ENCODE data around the gene YJU2. TPM values are rescaled to one million over a fixed set of nuclear protein-coding genes. Genes with fewer than 3 reads are reported as not detected.
"Not testable (repeated sequence)": the region's sequence is repeated elsewhere in the genome, so short reads cannot be mapped to it uniquely, and the experiment has no call there.

Gene YJU2
- total RNA-seq, 1 donor from 2014 or later: 40.6 TPM

DNA sequence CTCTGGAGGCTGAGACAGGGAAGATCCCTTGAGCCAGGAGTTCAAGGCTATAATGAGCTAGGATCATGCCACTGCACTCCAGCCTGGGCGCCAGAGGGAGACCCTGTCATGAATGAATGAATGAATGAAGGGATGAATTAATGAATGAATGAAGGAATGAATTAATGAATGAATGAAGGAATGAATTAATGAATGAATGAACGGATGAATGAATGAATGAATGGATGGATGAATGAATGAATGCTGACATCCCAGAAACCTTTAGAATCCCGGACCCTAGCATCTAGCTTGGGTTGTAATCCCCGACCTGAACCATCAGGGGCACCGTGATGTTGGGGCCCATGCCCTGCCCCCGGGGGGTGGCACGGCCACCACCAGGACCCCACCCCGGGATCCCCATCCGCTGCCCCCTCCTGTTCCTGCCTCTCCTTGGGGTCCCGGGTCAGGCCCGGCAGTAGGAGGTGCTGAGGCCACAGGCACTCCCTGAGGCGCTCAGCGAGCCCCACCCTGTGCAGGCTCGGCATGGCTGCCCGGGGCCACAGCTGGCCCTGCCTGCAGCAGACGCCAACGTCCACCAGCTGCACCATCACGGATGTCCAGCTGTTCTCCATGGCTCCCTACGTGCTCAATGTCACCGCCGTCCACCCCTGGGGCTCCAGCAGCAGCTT lies 14.1 kb upstream of the YJU2 start:
- Mint-ChIP-seq H3K36me3 (ENCODE audit: low read depth) (peaks cover 6% of the 10 kb centered on the region), H3K27ac (no peak overlapping the region), H3K4me3 (no peak overlapping the region), H3K4me1 (ENCODE audit: low read depth) (peaks cover 5% of the 10 kb centered on the region), H3K9me3 (no peaks in the 10 kb centered on the region), H3K27me3 (ENCODE audit: insufficient read depth) (no peaks in the 10 kb centered on the region)
- intact Hi-C loops (cut with micrococcal nuclease): no loop called here
- no peak for DNase-seq (ENCODE audit: low spot score)

DNA sequence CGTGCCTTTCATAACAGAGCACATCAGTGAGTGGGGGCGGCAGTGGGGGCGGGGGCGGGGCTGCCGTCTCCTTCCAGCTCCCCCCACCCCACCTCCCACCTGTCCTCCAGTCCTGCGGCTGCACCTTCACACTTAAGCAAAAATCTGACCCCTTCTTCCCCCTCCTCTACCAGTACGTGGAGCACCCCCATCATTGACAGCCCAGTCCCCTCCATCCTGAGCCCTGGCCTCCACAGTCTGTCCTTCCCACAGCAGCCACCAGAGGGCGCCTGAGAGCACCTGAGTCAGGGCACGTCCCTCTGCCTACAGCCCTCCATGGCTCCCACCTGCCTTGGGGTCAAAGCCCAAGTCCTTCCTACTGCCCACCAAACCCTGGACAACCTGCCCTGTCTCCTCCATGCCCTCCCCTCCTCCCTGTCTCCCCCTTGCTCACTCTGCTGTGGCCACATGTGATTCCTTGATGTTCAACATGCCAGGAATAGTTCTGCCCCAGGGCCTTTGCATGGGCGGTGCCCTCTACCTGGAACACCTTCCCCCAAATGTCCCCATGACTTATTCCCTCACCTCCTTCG lies 13.5 kb upstream of the YJU2 start:
- no peaks in the 10 kb centered on the region for H3K27me3 Mint-ChIP-seq (ENCODE audit: insufficient read depth)
- H3K27ac Mint-ChIP-seq: peak overlapping the region; percentile 40
- peaks cover 6% of the 10 kb centered on the region for H3K36me3 Mint-ChIP-seq (ENCODE audit: low read depth)
- intact Hi-C loops (cut with micrococcal nuclease): no loop called here
- H3K9me3 Mint-ChIP-seq: no peaks in the 10 kb centered on the region
- peak; percentile 63 for DNase-seq (ENCODE audit: low spot score)
- peaks cover 5% of the 10 kb centered on the region for H3K4me1 Mint-ChIP-seq (ENCODE audit: low read depth)
- H3K4me3 Mint-ChIP-seq: peak overlapping the region; percentile 32

DNA sequence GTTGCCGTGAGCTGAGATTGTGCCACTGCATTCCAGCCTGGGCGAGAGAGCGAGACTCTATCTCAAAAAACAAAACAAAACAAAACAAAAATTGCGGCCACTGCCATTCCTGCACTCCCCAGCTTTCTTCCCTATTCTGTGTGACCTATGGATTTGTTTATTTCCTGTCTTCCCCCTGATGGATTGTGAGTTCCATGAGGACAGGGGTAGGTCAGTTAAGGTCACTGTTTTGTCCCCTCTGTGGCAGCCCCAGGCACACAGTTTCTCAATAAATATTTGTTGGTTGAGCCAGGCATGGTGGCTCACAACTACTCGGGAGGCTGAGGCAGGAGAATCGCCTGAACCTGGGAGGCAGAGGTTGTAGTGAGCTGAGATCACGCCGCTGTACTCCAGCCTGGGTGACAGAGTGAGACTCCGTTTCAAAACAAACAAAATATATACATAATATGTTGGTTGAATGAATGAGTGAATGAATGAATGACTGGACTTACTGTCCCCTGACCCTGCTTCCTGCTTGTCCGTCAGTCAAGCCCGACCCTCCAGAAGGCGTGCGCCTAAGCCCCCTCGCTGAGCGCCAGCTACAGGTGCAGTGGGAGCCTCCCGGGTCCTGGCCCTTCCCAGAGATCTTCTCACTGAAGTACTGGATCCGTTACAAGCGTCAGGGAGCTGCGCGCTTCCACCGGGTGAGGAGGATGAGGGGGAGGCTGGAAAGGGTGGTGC lies 12.6 kb upstream of the YJU2 start:
- DNase-seq (ENCODE audit: low spot score): no peak
- Mint-ChIP-seq H3K27me3 (ENCODE audit: insufficient read depth) (no peaks in the 10 kb centered on the region), H3K4me3 (no peak overlapping the region), H3K36me3 (ENCODE audit: low read depth) (peaks cover 6% of the 10 kb centered on the region), H3K9me3 (no peaks in the 10 kb centered on the region), H3K4me1 (ENCODE audit: low read depth) (peaks cover 5% of the 10 kb centered on the region), H3K27ac (peak overlapping the region; percentile 52)
- intact Hi-C loops (cut with micrococcal nuclease): no loop called here

DNA sequence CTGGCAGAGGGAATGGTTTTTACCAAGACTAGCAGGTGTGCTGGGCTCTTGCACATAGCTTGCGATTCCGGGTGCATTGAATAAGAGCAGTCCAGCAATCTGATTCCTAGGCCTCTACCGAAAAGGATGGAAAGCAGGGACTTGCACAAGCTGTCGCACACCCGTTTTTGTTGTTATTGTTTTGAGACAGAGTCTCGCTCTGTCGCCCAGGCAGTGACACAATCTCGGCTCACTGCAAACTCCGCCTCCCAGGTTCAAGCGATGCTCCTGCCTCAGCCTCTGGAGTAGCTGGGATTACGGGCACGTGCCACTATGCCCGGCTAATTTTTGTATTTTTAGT lies 12.0 kb upstream of the YJU2 start:
- Mint-ChIP-seq H3K36me3 (ENCODE audit: low read depth) (peaks cover 6% of the 10 kb centered on the region), H3K4me3 (no peak overlapping the region), H3K27me3 (ENCODE audit: insufficient read depth) (no peaks in the 10 kb centered on the region), H3K4me1 (ENCODE audit: low read depth) (peaks cover 5% of the 10 kb centered on the region), H3K9me3 (no peaks in the 10 kb centered on the region), H3K27ac (no peak overlapping the region)
- intact Hi-C loops (cut with micrococcal nuclease): no loop called here
- DNase-seq (ENCODE audit: low spot score): no peak

DNA sequence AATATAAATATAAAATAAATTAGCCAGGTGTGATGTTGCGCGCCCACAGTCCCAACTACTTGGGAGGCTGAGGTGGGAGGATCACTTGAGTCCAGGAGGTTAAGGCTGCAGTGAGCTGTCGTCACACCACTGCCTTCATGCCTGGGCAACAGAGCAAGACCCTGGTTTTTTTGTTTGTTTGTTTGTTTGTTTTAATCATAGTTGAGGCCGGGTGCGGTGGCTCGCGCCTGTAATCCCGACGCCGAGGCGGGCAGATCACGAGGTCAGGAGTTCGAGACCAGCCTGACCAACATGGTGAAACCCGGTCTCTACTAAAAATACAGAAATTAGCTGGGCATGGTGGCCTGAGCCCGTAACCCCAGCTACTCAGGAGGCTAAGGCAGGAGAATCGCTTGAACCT lies 9.4 kb upstream of the YJU2 start:
- H3K4me3 Mint-ChIP-seq; H3K36me3 Mint-ChIP-seq (ENCODE audit: low read depth); H3K9me3 Mint-ChIP-seq; DNase-seq (ENCODE audit: low spot score); intact Hi-C loops (cut with micrococcal nuclease); H3K4me1 Mint-ChIP-seq (ENCODE audit: low read depth); H3K27ac Mint-ChIP-seq; H3K27me3 Mint-ChIP-seq (ENCODE audit: insufficient read depth): not testable (repeated sequence)

DNA sequence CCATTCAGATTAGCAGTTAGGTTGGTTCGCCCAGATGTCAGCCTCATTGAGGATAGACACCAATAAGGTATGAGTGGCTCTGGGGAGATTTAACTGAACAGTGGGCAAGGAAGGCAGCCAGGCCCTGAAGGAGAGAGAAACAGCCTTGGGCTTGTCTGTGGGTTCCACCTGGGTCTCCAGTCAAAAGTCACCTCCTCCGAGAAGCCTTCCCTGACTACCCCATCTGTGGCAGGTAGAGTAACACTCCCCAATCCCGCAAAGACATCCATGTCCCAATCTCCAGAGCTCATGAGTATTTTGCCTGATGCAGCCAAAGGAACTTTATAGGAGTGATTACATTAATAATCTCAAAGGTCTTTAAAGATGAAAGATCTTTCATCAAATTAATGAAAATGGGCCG lies 8.0 kb upstream of the YJU2 start:
- H3K27ac Mint-ChIP-seq: no peak overlapping the region
- intact Hi-C loops (cut with micrococcal nuclease): no loop called here
- peaks cover 4% of the 10 kb centered on the region for H3K36me3 Mint-ChIP-seq (ENCODE audit: low read depth)
- no peak overlapping the region for H3K4me3 Mint-ChIP-seq
- H3K27me3 Mint-ChIP-seq (ENCODE audit: insufficient read depth): no peaks in the 10 kb centered on the region
- no peaks in the 10 kb centered on the region for H3K4me1 Mint-ChIP-seq (ENCODE audit: low read depth)
- peaks cover 5% of the 10 kb centered on the region for H3K9me3 Mint-ChIP-seq
- DNase-seq (ENCODE audit: low spot score): no peak

DNA sequence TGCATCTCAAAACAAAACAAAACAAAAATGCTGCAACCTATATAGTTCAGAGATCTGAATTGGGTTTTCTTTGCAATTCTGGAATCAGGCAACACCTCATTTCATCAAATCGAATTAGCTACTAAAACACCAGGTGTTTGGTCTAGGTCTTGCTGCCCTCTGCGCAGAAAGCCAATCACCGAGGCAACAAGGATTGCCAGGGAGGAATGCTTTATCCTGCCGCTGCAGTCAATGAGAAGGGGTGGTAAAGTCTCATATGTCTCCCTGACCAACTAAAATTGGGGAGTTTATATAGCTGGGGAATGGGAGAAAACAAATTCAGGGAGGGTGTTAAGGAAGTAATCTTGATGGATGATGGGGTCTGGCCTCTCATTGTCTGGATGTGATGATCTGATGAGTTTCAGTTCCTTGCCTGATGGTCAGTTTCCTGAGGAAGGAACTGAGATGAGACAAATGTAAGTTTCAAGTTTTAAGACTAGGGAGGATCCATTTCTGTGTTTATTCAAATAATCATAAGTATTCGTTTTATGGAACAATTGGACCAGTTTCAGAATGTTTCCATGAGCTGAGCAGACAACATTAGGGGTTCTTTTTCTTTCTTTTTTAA lies 5.0 kb upstream of the YJU2 start:
- no peak for DNase-seq (ENCODE audit: low spot score)
- Mint-ChIP-seq H3K4me1 (ENCODE audit: low read depth) (peaks cover 6% of the 10 kb centered on the region), H3K4me3 (no peak overlapping the region), H3K27me3 (ENCODE audit: insufficient read depth) (no peaks in the 10 kb centered on the region), H3K36me3 (ENCODE audit: low read depth) (peaks cover 6% of the 10 kb centered on the region), H3K9me3 (peaks cover 5% of the 10 kb centered on the region), H3K27ac (no peak overlapping the region)
- intact Hi-C loops (cut with micrococcal nuclease): no loop called here

DNA sequence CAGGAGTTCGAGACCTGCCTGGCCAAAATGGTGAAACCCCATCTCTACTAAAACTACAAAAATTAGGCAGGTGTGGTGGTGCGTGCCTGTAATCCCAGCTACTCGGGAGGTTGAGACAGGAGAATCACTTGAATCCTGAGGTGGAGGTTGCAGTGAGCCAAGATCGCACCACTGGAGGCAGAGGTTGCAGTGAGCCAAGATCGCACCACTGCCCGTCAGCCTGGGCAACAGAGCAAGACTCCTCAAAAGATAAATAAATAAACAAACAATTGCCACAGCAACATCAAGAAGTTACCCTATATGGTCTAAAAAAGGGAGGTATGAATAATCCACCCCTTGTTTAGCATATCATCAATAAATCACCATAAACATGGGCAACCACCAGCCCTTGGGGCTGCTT lies 942 bp upstream of the YJU2 start:
- intact Hi-C loops (cut with micrococcal nuclease): loop anchor here (2.0 kb wide), 3 partner anchors 21 to 63 kb away; partner anchors contain the start of genes ANKRD24, FSD1 and SIRT6
- not testable (repeated sequence) for H3K9me3 Mint-ChIP-seq; DNase-seq (ENCODE audit: low spot score); H3K27ac Mint-ChIP-seq; H3K27me3 Mint-ChIP-seq (ENCODE audit: insufficient read depth)
- Mint-ChIP-seq H3K36me3 (ENCODE audit: low read depth) (peaks cover 29% of the 10 kb centered on the region), H3K4me1 (ENCODE audit: low read depth) (peaks cover 11% of the 10 kb centered on the region), H3K4me3 (peak overlapping the region; percentile 96)

DNA sequence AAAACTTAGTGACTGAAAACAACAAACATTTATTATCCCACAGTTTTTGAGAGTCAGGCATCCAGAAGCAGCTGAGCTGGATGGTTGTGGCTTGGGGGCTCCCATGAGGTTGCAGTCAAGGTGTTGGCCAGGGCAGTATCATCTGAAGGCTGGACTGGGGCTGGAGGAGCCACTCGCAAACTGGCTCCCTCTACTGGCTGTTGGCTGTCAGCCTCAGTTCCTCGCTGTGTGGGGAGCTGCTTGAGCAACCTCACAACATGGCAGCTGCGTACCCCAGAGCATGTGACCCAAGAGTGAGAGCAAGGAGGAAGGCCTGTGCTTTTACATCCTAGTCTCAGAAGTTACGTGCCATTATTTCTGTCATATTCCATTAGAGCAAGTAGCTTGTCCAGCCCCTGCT lies 9.7 kb downstream of the YJU2 start:
- H3K27me3 Mint-ChIP-seq (ENCODE audit: insufficient read depth): no peaks in the 10 kb centered on the region
- peaks cover 7% of the 10 kb centered on the region for H3K9me3 Mint-ChIP-seq
- H3K27ac Mint-ChIP-seq: no peak overlapping the region
- no peak overlapping the region for H3K4me3 Mint-ChIP-seq
- DNase-seq (ENCODE audit: low spot score): no peak
- H3K36me3 Mint-ChIP-seq (ENCODE audit: low read depth): peaks cover 52% of the 10 kb centered on the region
- intact Hi-C loops (cut with micrococcal nuclease): no loop called here
- no peaks in the 10 kb centered on the region for H3K4me1 Mint-ChIP-seq (ENCODE audit: low read depth)

DNA sequence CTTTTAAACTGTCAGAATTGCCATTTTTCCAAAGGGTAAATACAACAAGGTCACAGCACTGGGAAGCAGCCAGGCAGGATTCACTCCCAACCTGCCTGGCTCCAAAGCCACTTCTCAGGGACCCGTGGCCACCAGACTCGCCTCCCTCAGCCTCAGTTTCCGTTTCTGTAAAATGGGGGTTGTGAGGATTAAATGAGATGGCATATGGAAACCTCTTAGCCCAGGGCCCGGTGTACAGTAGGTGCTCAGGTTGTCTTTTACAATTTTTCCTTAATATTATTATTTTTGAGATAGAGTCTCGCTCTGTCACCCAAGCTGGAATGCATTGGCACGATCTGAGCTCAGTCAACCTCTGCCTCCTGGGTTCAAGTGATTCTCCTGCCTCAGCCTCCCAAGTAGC lies 10.1 kb downstream of the YJU2 start:
- DNase-seq (ENCODE audit: low spot score): no peak
- no peaks in the 10 kb centered on the region for H3K4me1 Mint-ChIP-seq (ENCODE audit: low read depth)
- no peak overlapping the region for H3K27ac Mint-ChIP-seq
- H3K9me3 Mint-ChIP-seq: peaks cover 7% of the 10 kb centered on the region
- intact Hi-C loops (cut with micrococcal nuclease): no loop called here
- no peak overlapping the region for H3K4me3 Mint-ChIP-seq
- peaks cover 48% of the 10 kb centered on the region for H3K36me3 Mint-ChIP-seq (ENCODE audit: low read depth)
- no peaks in the 10 kb centered on the region for H3K27me3 Mint-ChIP-seq (ENCODE audit: insufficient read depth)

DNA sequence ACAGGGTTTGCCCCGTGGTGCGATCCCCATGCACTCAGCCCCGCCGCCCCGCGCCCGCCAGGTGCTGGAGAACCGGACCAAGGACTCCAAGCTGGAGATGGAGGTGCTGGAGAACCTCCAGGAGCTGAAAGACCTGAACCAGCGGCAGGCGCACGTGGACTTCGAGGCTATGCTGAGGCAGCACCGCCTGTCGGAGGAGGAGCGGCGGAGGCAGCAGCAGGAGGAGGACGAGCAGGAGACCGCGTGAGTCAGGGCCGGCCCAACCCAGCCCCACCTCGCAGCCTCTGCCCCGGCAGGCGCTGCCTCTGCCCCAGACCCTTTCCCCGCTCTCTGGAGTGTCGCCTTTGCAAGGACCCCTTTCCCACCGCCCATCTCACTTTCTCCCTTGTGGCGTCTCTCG lies 11.3 kb downstream of the YJU2 start:
- H3K27ac Mint-ChIP-seq: no peak overlapping the region
- H3K4me3 Mint-ChIP-seq: no peak overlapping the region
- DNase-seq (ENCODE audit: low spot score): no peak
- intact Hi-C loops (cut with micrococcal nuclease): no loop called here
- no peaks in the 10 kb centered on the region for H3K27me3 Mint-ChIP-seq (ENCODE audit: insufficient read depth)
- peaks cover 7% of the 10 kb centered on the region for H3K9me3 Mint-ChIP-seq
- H3K4me1 Mint-ChIP-seq (ENCODE audit: low read depth): no peaks in the 10 kb centered on the region
- peaks cover 40% of the 10 kb centered on the region for H3K36me3 Mint-ChIP-seq (ENCODE audit: low read depth)

DNA sequence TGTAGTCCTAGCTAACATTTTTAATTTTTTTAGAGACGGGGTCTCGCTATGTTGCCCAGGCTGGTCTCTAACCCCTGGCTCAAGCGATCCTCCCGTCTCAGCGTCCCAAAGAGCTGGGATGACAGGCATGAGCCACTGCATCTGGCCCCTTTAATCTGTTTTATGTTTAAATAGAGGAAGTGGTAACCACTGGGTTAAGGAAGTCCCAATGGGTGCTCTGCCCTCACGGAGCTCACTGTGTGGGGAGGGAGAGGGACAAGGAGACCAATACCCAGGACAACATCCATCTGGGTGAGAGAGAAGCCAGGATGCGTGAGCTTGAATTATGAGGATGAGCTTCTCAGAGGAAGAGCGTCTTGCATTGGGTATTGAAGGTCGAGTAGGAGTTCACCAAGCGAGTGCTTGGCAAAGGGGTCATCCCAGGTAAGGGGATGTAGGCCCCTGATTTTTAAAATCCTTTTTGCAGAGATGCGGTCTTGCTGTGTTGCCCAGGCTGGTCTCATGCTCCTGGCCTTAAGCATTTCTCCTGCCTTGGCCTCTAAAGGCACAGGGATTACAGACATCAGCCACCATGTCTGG lies 13.8 kb downstream of the YJU2 start:
- Mint-ChIP-seq H3K36me3 (ENCODE audit: low read depth) (peaks cover 31% of the 10 kb centered on the region), H3K27ac (no peak overlapping the region), H3K4me1 (ENCODE audit: low read depth) (peaks cover 10% of the 10 kb centered on the region), H3K4me3 (no peak overlapping the region), H3K9me3 (no peaks in the 10 kb centered on the region), H3K27me3 (ENCODE audit: insufficient read depth) (no peaks in the 10 kb centered on the region)
- intact Hi-C loops (cut with micrococcal nuclease): no loop called here
- no peak for DNase-seq (ENCODE audit: low spot score)

DNA sequence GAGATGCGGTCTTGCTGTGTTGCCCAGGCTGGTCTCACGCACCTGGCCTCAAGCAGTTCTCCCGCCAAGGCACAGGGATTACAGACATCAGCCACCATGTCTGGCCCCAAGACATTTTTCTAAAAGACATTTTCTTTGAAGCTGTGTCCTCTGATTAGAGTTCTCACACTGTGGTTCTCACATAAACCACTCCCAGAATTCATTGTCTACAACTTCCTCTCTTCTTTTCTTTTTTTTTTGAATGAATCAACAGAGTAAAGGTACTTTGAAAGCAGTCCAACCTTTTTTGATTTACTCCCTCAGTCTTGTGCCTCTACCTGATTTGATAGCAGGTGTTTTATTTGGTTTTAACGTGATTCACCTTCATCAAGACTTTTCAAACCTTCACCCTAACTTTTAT lies 17.9 kb downstream of the YJU2 start:
- Mint-ChIP-seq H3K27me3 (ENCODE audit: insufficient read depth) (no peaks in the 10 kb centered on the region), H3K4me3 (peak overlapping the region; percentile 45), H3K4me1 (ENCODE audit: low read depth) (peaks cover 17% of the 10 kb centered on the region), H3K27ac (peak overlapping the region; percentile 78), H3K9me3 (no peaks in the 10 kb centered on the region), H3K36me3 (ENCODE audit: low read depth) (peaks cover 29% of the 10 kb centered on the region)
- no peak for DNase-seq (ENCODE audit: low spot score)
- intact Hi-C loops (cut with micrococcal nuclease): loop anchor here (5.0 kb wide), 2 partner anchors 37 to 262 kb away; partner anchors contain the start of genes FSD1 and TMIGD2
